Breast epithelium (tissue), 4 donors: ENCODE results near the gene CDK5RAP3. TPM values are rescaled to one million over a fixed set of nuclear protein-coding genes. Genes with fewer than 3 reads are reported as not detected.

Experiments used
- DNase-seq, 2 donors: peaks; one replicate each; pipeline ENCODE4 v3.0.0-alpha.2; 2019; ENCODE audit warnings: low spot score in 2 of 2
- H3K27ac ChIP-seq, 2 donors: fragments of 200-600 bp; sonication (generic) in 1 of 2; one replicate each; pipeline ENCODE4 v1.5.1; 2016 to 2019; ENCODE audit warnings: mild to moderate bottlenecking in 1 of 2
- H3K27me3 ChIP-seq, 2 donors: fragments of 200-600 bp; sonication (generic) in 1 of 2; one replicate each; pipeline versions ENCODE4 v1.5.1 to v1.6.0; 2017 to 2019; ENCODE audit warnings: control low read depth in 1 of 2, mild to moderate bottlenecking in 1 of 2
- H3K36me3 ChIP-seq: fragments of 200-600 bp; one replicate; pipeline ENCODE4 v1.5.1; 2019
- H3K4me1 ChIP-seq, 2 donors: fragments of 200-600 bp; sonication (generic); one replicate each; pipeline ENCODE4 v1.5.1; 2016 to 2019; ENCODE audit warnings: control low read depth in 1 of 2
- H3K4me3 ChIP-seq, 3 donors: fragments of 200-600 bp; sonication (generic); 1 replicate in 2 of 3; 2 replicates in 1 of 3; pipeline ENCODE4 v1.5.1; 2016 to 2019; ENCODE audit warnings: mild to moderate bottlenecking in 3 of 3, moderate library complexity in 2 of 3
- H3K9me3 ChIP-seq, 2 donors: fragments of 200-600 bp; sonication (generic) in 1 of 2; one replicate each; pipeline ENCODE4 v1.5.1; 2016 to 2019; ENCODE audit warnings: control low read depth in 1 of 2
- POLR2A ChIP-seq: fragments of 450-650 bp; IDR thresholded peaks from one replicate; pipeline ENCODE4 v1.6.1; 2016; ENCODE audit warnings: antibody characterized with exemption, mild to moderate bottlenecking, moderate library complexity
- POLR2AphosphoS5 ChIP-seq, 3 donors: sonication (generic); formaldehyde crosslinking; IDR thresholded peaks; one replicate each; pipeline ENCODE4 v1.6.1; 2017; ENCODE audit warnings: antibody characterized with exemption in 3 of 3
- intact Hi-C: fragments of 100-400 bp; cut with DNase I; formaldehyde crosslinking; loops from one replicate; pipeline ENCODE4 v1.15.1; 2023; ENCODE audit warnings: low total_unique reads
- total RNA-seq, 3 donors: library from RNA; depleted of rRNA; stranded (reverse); fragments of >200 nt; gene quantifications; one replicate each; pipeline ENCODE4 v1.1.0, GENCODE V29; 2016
- TF ChIP-seq, protein P1 (sequence below), 3 donors: fragments of 450-650 bp; IDR thresholded peaks; one replicate each; pipeline ENCODE4 v1.5.1; 2016 to 2017; ENCODE audit warnings: antibody characterized with exemption in 3 of 3, mild to moderate bottlenecking in 3 of 3, moderate library complexity in 3 of 3

The CDK5RAP3 gene
- total RNA-seq, 3 donors from 2014 or later = 121 to 198 (median 183) TPM

DNA sequence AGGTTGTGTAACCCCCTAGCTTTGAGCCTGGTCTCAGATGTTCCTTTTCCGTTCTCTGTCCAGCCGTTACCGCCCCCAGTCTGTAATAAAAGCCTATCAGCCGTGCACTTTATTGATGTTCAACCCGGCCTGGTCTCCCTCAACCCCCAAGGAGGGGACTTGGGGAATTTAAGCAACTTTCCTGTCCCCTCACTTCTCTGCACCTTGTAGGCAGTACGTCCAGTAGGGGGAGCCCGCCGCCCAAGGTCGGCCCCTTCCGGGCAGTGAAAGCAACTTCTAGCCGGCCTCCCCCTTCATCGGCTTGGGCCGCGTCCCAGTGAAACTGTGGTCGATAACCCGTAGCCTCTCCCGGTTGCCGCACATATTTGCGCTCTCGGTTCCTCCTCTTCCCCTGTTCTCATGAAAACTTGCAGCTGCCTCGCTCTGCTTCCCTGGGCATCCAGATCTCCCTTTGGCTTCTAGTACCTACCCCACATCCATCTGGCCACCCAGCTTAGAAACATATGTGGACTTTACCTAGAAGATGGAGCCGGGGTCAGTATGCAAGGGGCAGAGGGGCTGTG lies 21.6 kb upstream of the CDK5RAP3 start:
- intact Hi-C loops = no loop called here
- peak overlapping the region; percentile 95 to 97 for H3K27ac ChIP-seq
- no peaks in the 10 kb centered on the region for H3K9me3 ChIP-seq
- H3K4me3 ChIP-seq = peak overlapping the region; percentile 31 to 63 (median 42)
- TF ChIP-seq, protein P1, sequence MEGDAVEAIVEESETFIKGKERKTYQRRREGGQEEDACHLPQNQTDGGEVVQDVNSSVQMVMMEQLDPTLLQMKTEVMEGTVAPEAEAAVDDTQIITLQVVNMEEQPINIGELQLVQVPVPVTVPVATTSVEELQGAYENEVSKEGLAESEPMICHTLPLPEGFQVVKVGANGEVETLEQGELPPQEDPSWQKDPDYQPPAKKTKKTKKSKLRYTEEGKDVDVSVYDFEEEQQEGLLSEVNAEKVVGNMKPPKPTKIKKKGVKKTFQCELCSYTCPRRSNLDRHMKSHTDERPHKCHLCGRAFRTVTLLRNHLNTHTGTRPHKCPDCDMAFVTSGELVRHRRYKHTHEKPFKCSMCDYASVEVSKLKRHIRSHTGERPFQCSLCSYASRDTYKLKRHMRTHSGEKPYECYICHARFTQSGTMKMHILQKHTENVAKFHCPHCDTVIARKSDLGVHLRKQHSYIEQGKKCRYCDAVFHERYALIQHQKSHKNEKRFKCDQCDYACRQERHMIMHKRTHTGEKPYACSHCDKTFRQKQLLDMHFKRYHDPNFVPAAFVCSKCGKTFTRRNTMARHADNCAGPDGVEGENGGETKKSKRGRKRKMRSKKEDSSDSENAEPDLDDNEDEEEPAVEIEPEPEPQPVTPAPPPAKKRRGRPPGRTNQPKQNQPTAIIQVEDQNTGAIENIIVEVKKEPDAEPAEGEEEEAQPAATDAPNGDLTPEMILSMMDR (IDR thresholded peaks at IDR 0.05) = peak; percentile 88 to 96 (median 90)
- peak; percentile 9 to 58 (median 36) for TF ChIP-seq POLR2AphosphoS5 (IDR thresholded peaks at IDR 0.05)
- no peak for TF ChIP-seq POLR2A
- H3K27me3 ChIP-seq = no peaks in the 10 kb centered on the region
- peaks cover 8 to 44% of the 10 kb centered on the region in 2 donors for H3K4me1 ChIP-seq
- DNase-seq = peak; percentile 89 to 95
- H3K36me3 ChIP-seq = no peaks in the 10 kb centered on the region

DNA sequence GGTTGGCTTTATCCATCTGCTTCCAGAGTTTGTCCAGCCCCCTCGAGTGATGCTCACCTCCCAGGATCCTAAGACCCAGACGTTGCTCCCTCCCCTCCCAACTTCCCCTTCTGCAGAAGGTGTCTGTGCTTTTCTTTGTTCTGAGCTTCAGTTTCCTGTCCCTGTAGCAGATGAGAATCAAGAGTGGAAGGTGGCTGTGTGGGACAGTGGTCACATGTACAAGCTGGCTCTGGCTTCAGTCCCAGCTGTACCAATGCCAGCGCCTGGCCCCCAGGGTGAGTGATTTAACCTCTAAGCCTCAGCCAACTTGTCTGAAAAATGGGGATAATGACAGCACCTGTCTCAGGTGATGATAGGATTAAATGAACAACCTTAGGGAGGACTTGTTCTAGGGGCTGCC lies 21.0 kb upstream of the CDK5RAP3 start:
- no peaks in the 10 kb centered on the region for H3K36me3 ChIP-seq
- intact Hi-C loops = no loop called here
- H3K27ac ChIP-seq = peak overlapping the region; percentile 95 to 97
- DNase-seq = peak; percentile 84 to 86
- TF ChIP-seq, protein P1 (IDR thresholded peaks at IDR 0.05) = no peak
- TF ChIP-seq POLR2AphosphoS5 (IDR thresholded peaks at IDR 0.05) (no peak), POLR2A (no peak)
- no peaks in the 10 kb centered on the region for H3K27me3 ChIP-seq
- H3K9me3 ChIP-seq = no peaks in the 10 kb centered on the region
- peaks cover 8 to 44% of the 10 kb centered on the region in 2 donors for H3K4me1 ChIP-seq
- H3K4me3 ChIP-seq = peak overlapping the region in 2 of 3 donors; percentile 42 to 63

DNA sequence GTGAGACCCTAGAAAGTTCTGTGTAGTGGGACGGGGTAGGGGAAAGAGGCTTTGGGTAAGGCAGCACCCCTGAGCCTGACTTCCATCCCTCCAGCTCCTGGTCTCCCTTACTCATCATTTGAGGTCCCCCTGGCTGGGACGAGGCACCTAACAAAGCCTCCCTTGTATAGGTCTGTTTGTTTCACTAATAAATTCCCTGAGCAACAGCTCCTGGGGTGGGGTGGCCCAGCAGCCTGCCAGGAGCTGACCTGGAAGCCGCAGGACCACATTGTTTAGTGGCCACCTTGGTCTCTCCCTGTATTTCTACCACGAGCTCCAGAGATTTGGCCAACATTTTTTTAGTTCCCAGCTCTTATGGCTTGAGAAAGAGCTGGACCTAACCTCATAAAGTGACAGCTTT lies 20.5 kb upstream of the CDK5RAP3 start:
- H3K9me3 ChIP-seq = no peaks in the 10 kb centered on the region
- intact Hi-C loops = no loop called here
- peak overlapping the region; percentile 95 to 97 for H3K27ac ChIP-seq
- H3K4me1 ChIP-seq = peaks cover 8 to 40% of the 10 kb centered on the region in 2 donors
- TF ChIP-seq POLR2A (no peak), POLR2AphosphoS5 (IDR thresholded peaks at IDR 0.05) (peak in 1 of 3 donors; percentile 23)
- TF ChIP-seq, protein P1 (IDR thresholded peaks at IDR 0.05) = no peak
- H3K27me3 ChIP-seq = no peaks in the 10 kb centered on the region
- H3K36me3 ChIP-seq = no peaks in the 10 kb centered on the region
- peak overlapping the region in 1 of 3 donors; percentile 63 for H3K4me3 ChIP-seq
- peak in 1 of 2 donors; percentile 90 for DNase-seq

DNA sequence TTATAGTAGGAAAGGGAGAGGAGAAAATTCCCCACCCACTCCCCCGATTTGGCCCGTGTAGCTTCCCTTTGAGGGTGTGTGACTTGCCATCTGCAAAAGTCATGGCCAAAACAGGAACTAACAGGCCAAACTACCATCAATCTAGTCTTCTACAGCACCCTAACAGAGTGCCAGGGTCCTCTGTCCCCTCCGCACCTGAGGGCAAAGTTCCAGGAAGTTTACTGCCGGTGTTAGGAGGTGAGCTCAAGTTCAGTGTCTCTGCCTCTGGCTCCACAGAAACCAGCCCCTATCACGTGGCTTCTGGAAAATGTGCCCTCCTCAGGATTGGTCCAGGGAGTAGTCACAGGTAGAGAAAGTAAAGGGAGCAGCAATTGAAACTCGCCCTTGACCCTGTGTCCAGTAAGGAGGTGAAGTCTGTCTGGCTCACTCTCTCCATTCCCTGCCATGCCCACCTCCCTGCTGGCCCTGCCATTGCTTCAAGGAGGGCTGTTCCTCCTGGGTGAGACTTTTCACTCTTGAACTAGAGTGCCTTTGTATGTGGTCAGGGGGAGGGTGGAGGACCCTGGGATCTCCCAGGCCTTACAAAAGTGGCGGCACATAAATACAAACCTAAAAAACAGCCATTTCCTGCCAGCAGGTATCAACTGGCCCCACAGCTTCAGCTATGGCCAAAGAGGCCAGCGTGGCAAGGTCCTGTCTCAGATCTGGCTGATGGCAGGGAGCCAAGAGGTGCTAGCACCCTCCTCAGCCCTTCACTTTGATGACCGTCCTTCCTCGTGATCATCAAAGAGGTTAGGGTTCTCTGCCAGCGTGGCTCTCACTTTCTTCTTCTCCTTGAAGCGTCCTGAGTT lies 18.5 kb upstream of the CDK5RAP3 start:
- peak in 1 of 2 donors; percentile 48 for DNase-seq
- intact Hi-C loops = no loop called here
- H3K27ac ChIP-seq = peak overlapping the region; percentile 95 to 97

More for the DNA sequence above, 18.5 kb upstream of the CDK5RAP3 start:
- TF ChIP-seq POLR2A (no peak), POLR2AphosphoS5 (IDR thresholded peaks at IDR 0.05) (no peak)
- TF ChIP-seq, protein P1 (IDR thresholded peaks at IDR 0.05) = no peak
- no peaks in the 10 kb centered on the region for H3K27me3 ChIP-seq
- peak overlapping the region in 1 of 3 donors; percentile 26 for H3K4me3 ChIP-seq
- no peaks in the 10 kb centered on the region for H3K36me3 ChIP-seq
- H3K4me1 ChIP-seq = peaks cover 8 to 33% of the 10 kb centered on the region in 2 donors
- H3K9me3 ChIP-seq = no peaks in the 10 kb centered on the region
